NK-92 (cell line): ENCODE data around the gene ITPRIP.

Source experiments
- DNase-seq: peaks from one replicate; lab custom pipeline; 2025; ENCODE audit not compliant: unreplicated experiment; lab: John Stamatoyannopoulos, UW

The ITPRIP gene

GRCh38 chr10:104325436-104326435, 12.5 kb downstream of the ITPRIP start:
- no peak for DNase-seq

GRCh38 chr10:104324931-104325330, 13.3 kb downstream of the ITPRIP start:
- DNase-seq: no peak

GRCh38 chr10:104324221-104324686, 14.0 kb downstream of the ITPRIP start:
- no peak for DNase-seq

- no peak for DNase-seq
These were observed 14.5 kb downstream of the ITPRIP start for GRCh38 chr10:104323760-104324201.

- DNase-seq: no peak
These were observed 15.2 kb downstream of the ITPRIP start for GRCh38 chr10:104323085-104323484.

GRCh38 chr10:104322416-104322782, 15.9 kb downstream of the ITPRIP start:
- no peak for DNase-seq

- no peak for DNase-seq
These were observed 16.4 kb downstream of the ITPRIP start for GRCh38 chr10:104321725-104322415.

GRCh38 chr10:104321226-104321625, 17.0 kb downstream of the ITPRIP start:
- DNase-seq: no peak

- DNase-seq: no peak
These were observed 19.2 kb downstream of the ITPRIP start for GRCh38 chr10:104318810-104319741.

- DNase-seq: no peak
These were observed 19.9 kb downstream of the ITPRIP start for GRCh38 chr10:104318326-104318725.

- DNase-seq: no peak
These were observed 20.5 kb downstream of the ITPRIP start for GRCh38 chr10:104317726-104318299.

GRCh38 chr10:104317269-104317710, 21.0 kb downstream of the ITPRIP start:
- no peak for DNase-seq

GRCh38 chr10:104316321-104317099, 21.8 kb downstream of the ITPRIP start:
- no peak for DNase-seq

- DNase-seq: no peak
These were observed 22.8 kb downstream of the ITPRIP start for GRCh38 chr10:104315486-104315921.

GRCh38 chr10:104314591-104315485, 23.4 kb downstream of the ITPRIP start:
- DNase-seq: no peak

- no peak for DNase-seq
These were observed 27.0 kb downstream of the ITPRIP start for GRCh38 chr10:104311184-104311720.

GRCh38 chr10:104309980-104310978, 28.0 kb downstream of the ITPRIP start:
- no peak for DNase-seq
